ENCODE measurements around the gene ZXDC. TPM values are rescaled to one million over a fixed set of nuclear protein-coding genes. Genes with fewer than 3 reads are reported as not detected.

The ZXDC gene
- polyA plus RNA-seq, 4 donors, result 31.6 to 35.5 (median 34.7) TPM

GRCh38 chr3:126399756-126400155 is 75.9 kb downstream of the ZXDC start:
- no peak for DNase-seq (ENCODE audit: low read depth in 4 of 4, low spot score in 3 of 4)

- DNase-seq (ENCODE audit: low read depth in 4 of 4, low spot score in 3 of 4), result no peak
These were observed 76.3 kb downstream of the ZXDC start for GRCh38 chr3:126399351-126399735.

GRCh38 chr3:126398423-126399350 is 77.0 kb downstream of the ZXDC start:
- no peak for DNase-seq (ENCODE audit: low read depth in 4 of 4, low spot score in 3 of 4)

- no peak for DNase-seq (ENCODE audit: low read depth in 4 of 4, low spot score in 3 of 4)
These were observed 77.9 kb downstream of the ZXDC start for GRCh38 chr3:126397610-126398422.

GRCh38 chr3:126396536-126396935 is 79.2 kb downstream of the ZXDC start:
- DNase-seq (ENCODE audit: low read depth in 4 of 4, low spot score in 3 of 4), result no peak

GRCh38 chr3:126395846-126396513 is 79.7 kb downstream of the ZXDC start:
- DNase-seq (ENCODE audit: low read depth in 4 of 4, low spot score in 3 of 4), result no peak

GRCh38 chr3:126394977-126395321 is 80.7 kb downstream of the ZXDC start:
- no peak for DNase-seq (ENCODE audit: low read depth in 4 of 4, low spot score in 3 of 4)

GRCh38 chr3:126394179-126394976 is 81.3 kb downstream of the ZXDC start, which contains the start of gene CFAP100:
Gene CFAP100, plus strand, starts transcription at chr3:126394909. Its CDS starts 1,092 bp downstream, at chr3:126396001.
- peak; percentile 51 to 59 (median 55) for DNase-seq (ENCODE audit: low read depth in 4 of 4, low spot score in 3 of 4)

- DNase-seq (ENCODE audit: low read depth in 4 of 4, low spot score in 3 of 4), result no peak
These were observed 82.1 kb downstream of the ZXDC start for GRCh38 chr3:126393563-126393962.

- no peak for DNase-seq (ENCODE audit: low read depth in 4 of 4, low spot score in 3 of 4)
These were observed 83.4 kb downstream of the ZXDC start for GRCh38 chr3:126392246-126392645.

- no peak for DNase-seq (ENCODE audit: low read depth in 4 of 4, low spot score in 3 of 4)
These were observed 84.1 kb downstream of the ZXDC start for GRCh38 chr3:126391631-126392030.

GRCh38 chr3:126390751-126391150 is 84.9 kb downstream of the ZXDC start:
- no peak for DNase-seq (ENCODE audit: low read depth in 4 of 4, low spot score in 3 of 4)

GRCh38 chr3:126390201-126390600 is 85.5 kb downstream of the ZXDC start:
- DNase-seq (ENCODE audit: low read depth in 4 of 4, low spot score in 3 of 4), result no peak

GRCh38 chr3:126389794-126390146 is 85.9 kb downstream of the ZXDC start:
- DNase-seq (ENCODE audit: low read depth in 4 of 4, low spot score in 3 of 4), result no peak

GRCh38 chr3:126389112-126389793 is 86.4 kb downstream of the ZXDC start:
- DNase-seq (ENCODE audit: low read depth in 4 of 4, low spot score in 3 of 4), result peak; percentile 72 to 80 (median 74)

Other genes with a start within 250 kb of the ZXDC start
- 10 to 100 TPM; 12.0 to 14.5 (median 13.1) TPM for gene KLF15, start 118.5 kb downstream of the ZXDC start, polyA plus RNA-seq (ENCODE audit: insufficient read length in 4 of 4)
- 1 to 10 TPM in 3 of 4 donors, under 1 TPM in 1; 0.44 to 1.6 (median 1.3) TPM for gene CFAP100, start 81.0 kb downstream of the ZXDC start, polyA plus RNA-seq (ENCODE audit: insufficient read length in 4 of 4)
- under 1 TPM; 0.07 to 0.14 (median 0.10) TPM for gene UROC1, start 41.9 kb upstream of the ZXDC start, polyA plus RNA-seq (ENCODE audit: insufficient read length in 4 of 4)
- gene CHST13, start 48.3 kb upstream of the ZXDC start, polyA plus RNA-seq (ENCODE audit: insufficient read length in 4 of 4), result 1 to 10 TPM; 3.7 to 6.6 (median 4.5) TPM
- under 1 TPM in 2 of 4 donors, not detected in 2; 0.06 to 0.23 TPM for gene C3orf22, start 83.0 kb upstream of the ZXDC start, polyA plus RNA-seq (ENCODE audit: insufficient read length in 4 of 4)
- gene TXNRD3, start 179.2 kb upstream of the ZXDC start, polyA plus RNA-seq (ENCODE audit: insufficient read length in 4 of 4), result 10 to 100 TPM; 16.5 to 20.0 (median 18.6) TPM
- 10 to 100 TPM; 17.5 to 23.2 (median 18.1) TPM for gene CHCHD6, start 228.3 kb upstream of the ZXDC start, polyA plus RNA-seq (ENCODE audit: insufficient read length in 4 of 4)